NOMO-1 treated with dmso at 0.1 percent for 144 hours (cell line): ENCODE data around the gene AKAP6.
"Not testable (repeated sequence)": the region's sequence is repeated elsewhere in the genome, so short reads cannot be mapped to it uniquely, and the experiment has no call there.

ENCODE experiments used
- DNase-seq: peaks from one replicate; lab custom pipeline; 2025; ENCODE audit not compliant: unreplicated experiment; lab: John Stamatoyannopoulos, UW

The AKAP6 gene

DNA sequence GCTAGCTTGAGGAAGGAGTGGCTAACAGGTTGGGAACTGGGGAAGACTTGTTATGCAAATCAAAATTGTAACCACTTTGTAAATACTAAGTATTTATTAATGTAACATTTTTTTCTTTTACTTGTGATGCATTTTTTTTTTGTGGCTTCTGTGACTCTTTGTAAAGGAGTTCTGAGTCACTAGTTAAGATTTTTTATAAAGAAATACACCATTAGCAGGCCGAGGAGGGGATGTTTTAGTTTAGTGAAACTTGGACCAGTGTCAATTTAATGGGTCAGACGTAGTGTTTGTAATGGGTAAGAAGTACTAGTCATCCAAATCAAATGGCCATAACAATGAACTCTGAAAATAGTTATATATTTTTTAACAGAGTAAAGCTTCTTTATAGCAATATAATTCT, 43.1 kb downstream of the AKAP6 start:
- DNase-seq, result no peak

DNA sequence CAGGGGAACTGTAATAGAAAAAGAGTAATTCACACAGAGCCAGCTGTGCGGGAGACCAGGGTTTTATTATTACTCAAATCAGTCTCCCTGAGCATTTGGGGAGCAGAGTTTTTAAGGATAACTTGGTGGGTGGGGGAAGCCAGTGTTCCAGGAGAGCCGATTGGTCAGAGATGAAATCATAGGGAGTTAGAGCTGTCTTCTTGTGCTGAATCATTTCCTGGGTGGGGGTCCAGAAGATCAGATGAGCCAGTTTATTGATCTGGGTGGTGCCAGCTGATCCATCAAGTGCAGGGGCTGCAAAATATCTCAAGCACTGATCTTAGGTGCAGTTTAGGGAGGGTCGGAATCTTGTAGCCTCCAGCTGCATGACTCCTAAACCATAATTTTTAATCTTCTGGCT, 44.1 kb downstream of the AKAP6 start:
- DNase-seq, result not testable (repeated sequence)

DNA sequence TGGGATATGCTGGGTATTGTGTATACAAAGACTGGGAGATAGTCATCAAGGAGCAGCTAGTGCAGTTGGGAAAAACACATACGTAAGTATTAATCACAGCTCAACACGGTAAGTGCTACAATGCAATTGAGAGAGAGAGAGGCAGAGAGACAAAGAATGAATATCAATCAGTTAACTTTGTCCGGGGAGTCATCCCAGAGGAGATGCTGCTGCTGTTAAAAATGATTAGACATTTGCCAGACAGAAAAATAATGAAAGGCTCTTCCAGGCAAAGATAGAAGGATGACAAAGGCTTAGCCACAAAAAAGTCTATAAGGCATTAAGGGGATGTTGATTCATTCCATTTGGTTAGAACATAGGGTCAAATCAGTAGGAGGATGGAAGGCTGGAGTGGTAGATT, 45.1 kb downstream of the AKAP6 start:
- DNase-seq, result no peak

DNA sequence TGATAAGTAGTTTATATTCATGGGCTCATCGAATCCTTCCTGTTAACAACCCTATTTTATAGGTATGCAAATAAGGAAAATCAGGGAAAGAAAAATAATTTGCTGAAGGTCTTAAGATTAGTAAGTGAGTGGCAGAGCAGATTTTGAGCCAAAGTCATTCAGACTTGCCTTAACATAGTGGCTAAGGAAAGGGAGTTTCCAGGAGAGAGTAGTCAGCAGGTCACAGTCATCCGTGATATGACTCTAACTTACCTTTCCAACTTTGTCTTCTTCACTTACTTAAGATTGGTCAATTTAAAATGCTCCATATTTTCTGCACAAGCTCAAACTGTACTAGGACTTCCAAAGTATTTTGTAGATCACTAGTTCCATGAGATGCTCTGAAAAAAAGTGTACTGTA, 46.6 kb downstream of the AKAP6 start:
- DNase-seq, result no peak

DNA sequence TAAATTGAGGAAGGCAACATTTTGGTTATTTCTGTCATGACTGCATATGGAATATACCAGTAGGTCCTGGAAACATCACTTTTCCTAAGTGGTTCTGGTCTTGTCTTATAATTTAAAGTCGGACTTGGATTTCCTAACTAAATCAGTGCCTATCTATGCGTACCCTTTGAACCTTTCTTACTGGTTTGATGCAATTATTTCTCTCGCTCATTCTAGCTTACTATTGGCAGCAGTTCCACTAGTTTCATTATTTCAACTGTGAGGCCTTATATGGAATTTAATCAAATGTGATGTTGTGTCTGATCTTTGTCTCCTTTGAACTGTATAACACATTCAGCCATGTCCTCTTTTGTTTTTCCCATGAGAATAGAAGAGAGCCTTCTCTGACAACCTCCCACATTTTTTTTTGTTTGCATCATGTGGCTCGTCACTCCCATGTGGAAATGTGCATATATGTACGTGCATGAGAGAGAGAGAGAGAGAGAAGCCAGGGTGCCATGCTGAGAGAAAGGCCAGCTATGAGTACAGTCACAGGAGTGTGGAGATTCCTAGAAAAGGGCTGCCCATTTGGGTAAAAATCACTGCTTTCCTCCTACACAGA, 48.0 kb downstream of the AKAP6 start:
- no peak for DNase-seq

DNA sequence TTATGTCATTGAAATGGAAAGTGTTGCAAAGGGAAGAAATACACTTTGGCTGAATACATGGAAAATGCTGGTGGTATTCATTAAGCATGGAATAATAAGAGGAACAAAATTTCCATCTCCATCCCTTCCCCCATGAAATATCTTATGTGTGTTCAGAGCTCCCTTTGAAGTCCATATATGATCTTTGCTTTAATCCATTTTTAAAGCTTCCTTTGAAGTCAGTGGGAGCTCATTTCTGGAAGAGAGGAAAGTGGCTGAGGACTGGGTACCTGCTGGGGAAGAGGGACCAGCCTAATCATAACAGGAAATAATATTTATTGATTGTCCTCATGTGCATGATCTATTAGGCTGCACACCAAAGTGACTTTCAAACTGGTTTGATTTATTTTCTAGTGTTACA, 49.2 kb downstream of the AKAP6 start:
- DNase-seq, result no peak

DNA sequence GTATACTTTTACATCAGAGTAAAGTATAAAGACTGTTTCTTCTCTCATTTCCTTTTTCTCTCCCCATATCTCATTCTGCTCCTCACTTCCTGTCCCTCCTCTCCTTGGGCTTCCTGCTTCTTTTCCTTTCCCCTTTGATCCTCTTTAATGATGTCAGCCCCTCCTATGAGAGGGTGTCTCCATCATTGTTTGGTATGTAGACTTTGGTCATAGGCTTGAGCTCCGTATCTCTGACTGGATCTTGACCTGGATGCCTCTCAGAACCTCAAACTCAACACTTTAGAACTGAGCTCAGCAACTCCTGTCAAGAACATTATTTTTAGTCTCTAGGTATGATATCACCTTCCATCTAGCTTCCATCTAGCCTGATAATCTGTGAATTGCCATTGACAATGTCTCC, 50.3 kb downstream of the AKAP6 start:
- DNase-seq, result no peak

DNA sequence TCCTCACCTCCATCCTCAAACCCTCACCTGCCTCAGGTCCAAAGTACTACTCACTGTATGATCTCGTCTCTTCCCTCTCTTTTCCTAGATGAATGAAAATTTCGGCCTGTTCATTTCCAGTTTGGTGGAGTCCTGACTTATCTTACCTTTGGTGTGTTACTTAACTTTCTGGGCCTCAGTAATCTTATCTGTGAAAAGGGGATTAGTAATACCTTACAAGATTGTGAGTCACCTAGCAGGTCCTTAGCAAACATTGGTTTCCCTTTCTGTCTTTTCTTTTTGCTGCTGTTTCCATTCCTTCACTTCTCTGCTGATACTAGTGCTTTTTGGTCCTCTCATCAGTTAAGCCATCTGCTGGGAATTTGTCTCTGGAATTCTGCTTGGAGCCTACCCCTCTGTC, 52.8 kb downstream of the AKAP6 start:
- no peak for DNase-seq

DNA sequence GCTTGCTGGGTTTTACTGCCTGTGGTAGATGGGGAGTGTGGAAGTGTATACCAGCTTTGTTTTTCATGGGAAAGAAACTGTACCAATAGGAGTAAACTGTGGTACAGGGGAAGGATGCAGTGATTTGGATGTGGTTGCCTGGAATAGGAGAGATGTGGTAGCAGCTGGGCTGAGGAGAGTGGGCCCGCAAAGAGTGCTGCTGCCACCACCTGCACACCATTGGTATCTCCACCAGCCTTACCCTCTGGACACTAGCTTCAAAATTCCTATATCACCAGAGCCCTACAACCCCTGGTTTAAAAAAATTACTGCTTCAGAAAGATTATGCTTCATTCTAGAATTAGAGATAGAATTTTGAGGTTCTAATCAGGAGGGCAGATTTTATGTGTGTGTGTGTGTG, 53.6 kb downstream of the AKAP6 start:
- DNase-seq, result no peak

DNA sequence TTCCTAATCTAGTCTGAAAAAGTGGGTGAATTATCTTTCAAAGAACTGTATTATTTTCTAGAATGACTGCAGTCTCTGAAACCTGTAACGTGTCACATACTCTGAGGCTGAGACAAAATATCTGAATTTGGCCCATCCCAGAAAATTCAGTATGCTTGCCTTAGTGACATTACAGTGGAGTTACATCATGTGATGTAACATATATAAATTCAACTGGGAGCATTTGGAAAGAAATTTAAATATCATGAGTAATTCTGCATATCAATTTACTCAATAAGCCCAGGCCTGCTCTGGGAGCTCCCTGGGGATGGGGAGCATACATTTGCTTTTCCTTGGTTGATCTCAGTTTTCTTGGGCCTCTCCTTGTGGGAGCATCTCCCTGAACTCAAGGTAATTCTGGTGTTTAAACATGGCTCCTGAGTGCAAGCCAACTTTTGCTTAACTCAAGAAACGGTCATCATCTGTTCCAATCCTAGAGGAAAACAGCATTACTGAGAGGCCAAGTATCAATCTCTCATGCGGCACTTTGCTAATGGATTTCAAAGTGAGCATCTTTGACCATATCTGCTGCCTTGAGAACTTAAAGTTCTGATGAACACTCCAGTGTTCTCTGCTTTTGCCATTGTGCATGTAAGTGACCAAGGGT, 54.4 kb downstream of the AKAP6 start:
- DNase-seq, result no peak

DNA sequence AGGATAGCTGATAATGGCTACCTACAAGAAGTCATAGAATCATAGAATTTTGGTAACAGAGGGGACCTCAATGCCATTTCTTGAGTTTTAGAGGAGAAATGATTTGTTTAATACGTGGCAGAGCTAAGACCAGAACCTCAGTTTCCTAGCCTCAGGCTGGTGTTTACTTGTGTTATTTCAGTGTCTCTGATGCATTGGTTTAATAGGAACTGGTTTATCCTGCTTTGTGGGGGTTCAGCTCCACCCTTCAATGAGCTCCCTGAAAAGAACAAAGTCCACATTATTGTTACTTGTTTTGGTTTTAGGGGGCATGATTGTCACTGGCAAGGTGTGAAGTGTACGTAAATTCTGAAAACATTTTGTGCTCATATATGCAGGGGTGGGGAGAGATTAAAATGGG, 55.4 kb downstream of the AKAP6 start:
- no peak for DNase-seq

DNA sequence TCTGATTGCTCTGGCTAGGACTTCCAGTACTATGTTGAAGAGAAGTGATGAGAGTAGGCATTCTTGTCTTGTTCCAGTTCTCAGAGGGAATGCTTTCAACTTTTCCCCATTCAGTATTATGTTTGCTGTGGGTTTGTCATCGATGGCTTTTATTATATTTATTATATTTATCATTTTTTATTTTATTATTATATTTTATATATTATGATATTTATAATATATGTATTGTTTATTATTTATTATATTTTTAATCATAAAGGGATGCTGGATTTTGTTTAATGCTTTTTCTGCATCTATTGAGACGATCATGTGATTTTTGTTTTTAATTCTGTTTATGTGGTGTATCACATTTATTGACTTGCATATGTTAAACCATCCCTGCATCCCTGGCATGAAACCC, 58.2 kb downstream of the AKAP6 start:
- not testable (repeated sequence) for DNase-seq

DNA sequence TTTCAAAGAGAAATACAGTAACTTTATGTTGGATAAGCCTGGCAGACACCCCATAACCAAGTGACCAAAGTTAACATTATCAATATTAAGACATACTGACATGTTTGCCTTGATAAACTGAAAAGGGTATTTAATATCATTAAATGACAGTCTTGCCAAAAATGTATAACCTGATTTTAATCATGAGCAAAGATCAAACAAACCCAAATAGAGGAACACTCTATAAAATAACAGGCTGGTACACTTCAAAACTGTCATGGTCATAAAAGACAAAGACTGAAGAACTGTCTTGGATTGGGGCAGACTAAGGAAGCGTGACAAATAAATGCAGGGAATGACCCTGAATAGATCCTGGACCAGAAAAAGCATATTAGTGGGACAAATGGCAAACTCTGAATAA, 64.0 kb downstream of the AKAP6 start:
- DNase-seq, result no peak

DNA sequence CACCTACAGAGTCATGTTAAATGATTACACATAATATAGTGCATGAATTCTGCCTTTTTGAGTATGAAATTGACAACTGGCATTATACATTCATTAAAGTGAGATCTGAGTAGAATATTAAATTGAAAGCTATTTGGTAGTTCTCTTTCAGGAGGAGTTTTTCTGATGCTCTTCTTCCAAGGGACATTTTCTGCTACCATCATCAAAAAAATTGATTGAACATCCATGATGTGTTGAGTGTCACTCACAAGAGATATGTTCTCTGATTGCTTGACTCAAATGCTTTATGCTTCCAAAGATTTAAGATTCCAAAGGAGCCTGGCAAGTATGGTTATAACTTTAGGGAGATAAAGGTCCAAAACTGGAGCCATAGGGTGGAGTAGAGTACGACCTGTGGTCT, 64.9 kb downstream of the AKAP6 start:
- no peak for DNase-seq

DNA sequence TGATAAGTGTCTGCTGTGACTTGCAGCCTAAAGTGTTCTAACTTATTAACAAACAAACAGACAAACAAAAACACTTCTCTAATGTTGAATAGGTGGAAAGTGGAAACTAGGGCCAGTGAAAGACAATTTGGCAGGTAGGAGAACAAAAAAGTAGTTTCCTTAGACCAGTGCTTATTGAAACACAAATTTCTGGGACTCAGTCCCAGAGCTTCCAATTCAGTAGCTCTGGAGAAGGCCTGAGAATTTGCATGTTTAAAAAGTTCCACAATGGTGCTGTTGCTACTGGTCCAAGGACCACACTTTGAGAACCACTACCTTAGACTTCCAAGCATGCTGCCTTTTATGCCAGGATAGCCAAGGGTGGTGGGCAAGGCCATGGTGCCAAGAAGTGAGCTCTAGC, 67.8 kb downstream of the AKAP6 start:
- no peak for DNase-seq

DNA sequence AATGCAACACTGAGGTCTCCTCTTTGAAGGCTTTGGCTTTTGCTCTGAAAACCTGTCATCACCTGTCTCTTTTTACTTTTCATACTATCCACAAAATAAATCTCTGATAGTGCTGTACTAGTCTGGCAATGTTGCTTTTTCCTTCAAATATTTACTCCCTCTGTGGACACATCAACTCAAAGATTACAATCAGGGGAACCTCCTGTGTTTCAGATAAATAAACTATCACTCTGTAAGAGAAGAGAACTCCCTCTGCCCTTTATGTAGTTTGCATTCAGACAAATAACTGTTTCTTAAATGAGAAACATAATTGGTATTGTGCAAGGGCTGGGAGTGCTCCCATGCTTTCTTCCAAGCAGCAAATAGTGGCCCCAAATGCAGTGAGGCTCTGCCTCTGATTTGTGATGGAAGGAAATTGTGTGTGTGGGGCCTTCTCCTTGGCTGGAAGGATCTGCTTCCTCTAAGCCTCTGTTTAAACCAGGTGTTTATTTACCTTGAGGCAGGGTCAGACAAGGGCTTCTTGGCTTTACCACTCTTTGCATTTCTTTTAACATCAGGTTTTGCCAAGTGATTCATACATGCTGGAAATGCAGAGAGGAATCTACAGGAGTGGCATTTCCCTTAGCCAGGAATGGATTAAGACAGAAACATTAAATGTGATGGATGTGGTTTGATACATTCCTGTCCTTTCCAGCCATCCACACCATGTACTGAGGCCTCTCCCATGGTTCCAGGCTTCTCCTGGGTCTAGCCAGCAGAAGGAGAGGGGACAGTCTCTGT, 69.0 kb downstream of the AKAP6 start:
- no peak for DNase-seq

DNA sequence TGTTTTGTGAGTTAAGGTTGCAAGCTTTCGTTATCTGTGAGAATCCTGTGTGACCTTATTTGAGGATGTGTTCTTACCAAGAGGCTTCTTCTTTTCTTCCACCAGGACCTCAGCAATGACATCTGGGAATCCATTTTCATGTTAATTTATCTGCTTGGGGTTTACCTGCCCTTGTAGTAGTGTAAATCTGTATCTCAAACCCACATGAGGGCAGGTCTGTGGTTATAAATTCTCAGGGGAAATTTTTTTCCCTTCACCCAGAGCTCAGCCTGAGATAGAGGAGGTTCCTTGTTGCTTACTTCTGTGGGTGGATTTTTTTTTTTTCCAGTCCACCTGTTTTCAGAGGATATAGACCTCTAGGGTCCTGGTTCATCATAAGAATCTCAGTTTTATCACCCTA, 70.8 kb downstream of the AKAP6 start:
- DNase-seq, result no peak

DNA sequence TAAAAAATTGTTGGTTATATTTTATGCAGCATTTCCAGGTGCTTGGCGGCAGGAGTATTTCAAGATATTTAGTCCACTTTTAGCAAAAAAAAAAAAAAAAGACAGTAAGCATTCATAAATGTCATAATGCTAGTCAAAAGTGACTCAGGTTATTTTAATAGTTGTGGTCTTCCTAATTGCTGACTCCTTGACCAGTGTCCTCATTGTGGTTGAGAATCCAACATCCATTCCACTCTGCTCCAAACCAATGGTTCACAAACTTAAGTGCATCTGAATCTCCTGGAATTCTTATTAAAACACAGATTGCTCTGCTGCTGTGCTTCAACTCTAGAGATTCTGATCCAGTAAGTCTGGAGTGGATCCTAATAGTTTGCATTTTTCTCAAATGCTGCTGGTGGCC, 71.4 kb downstream of the AKAP6 start:
- no peak for DNase-seq

DNA sequence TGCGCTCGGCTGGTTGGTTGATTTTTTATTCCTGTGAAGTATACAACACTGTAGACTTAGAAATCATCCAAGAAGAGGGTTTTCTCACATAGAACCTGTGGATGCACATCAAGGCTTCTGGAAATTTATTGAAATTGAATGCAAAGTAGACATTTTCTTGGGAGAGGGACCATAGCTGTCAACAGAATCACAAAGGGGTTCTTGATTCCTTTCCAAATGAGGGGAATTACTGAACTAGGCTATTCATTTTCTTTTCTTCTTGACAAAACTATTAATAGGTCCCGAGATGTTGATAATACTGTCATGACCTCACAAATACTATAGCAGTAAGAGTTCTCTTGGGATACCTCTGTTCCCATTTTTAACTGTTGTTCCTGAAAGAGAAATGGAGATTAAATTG, 73.9 kb downstream of the AKAP6 start:
- no peak for DNase-seq

DNA sequence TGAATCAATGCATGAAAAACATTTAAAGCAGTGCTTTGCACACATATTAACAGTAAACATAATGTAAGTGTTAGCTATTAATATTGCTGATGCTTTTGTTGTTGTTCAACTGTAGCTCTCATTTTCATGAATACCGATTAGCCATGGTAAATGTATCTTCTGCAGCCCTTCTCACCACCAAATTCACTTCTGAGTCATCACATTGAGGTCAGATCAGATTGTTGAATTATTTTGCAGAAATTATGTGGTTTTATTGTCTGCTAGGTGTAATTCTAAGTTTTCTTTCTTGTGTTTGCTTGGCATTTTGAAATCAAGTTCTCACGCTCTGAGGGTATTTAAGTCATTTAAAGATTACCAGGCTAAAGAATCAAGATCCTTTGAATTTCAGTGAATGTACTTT, 74.6 kb downstream of the AKAP6 start:
- no peak for DNase-seq

DNA sequence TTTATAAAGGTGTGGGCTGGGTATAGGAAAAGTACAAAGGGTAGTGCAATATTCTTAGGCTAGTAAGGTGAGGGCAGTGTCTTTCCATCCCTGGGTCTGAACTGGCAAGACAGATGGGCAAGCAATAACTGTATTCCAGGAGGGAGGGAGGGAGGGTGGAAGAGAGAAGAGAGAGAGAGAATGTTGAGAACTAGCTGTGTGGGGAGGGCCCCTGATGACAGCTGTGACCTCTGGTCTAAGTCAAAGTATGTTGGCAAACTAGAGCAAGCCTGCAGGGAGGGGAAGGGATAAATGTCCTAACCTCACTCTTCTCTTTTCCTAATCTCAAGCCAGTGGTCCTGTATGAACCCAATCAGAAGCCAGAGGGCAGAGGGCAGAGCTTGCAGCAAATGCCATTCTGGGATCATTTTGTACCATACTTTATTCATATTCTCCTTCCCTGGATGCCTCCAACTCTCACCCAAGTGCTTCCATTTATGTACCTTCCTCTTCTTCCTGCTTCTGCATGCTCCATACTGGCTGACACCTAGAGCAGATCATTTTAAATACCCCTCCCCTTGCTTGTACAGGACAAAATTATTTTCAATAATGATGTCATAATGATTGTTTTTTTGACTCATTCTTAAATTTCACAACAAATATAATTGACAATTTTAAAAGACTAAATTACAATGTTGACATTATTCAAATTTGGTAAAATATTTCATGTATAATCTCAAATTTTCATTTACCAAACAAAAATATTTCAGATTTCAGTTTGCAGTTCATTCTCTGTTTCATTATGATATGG, 75.9 kb downstream of the AKAP6 start:
- no peak for DNase-seq

DNA sequence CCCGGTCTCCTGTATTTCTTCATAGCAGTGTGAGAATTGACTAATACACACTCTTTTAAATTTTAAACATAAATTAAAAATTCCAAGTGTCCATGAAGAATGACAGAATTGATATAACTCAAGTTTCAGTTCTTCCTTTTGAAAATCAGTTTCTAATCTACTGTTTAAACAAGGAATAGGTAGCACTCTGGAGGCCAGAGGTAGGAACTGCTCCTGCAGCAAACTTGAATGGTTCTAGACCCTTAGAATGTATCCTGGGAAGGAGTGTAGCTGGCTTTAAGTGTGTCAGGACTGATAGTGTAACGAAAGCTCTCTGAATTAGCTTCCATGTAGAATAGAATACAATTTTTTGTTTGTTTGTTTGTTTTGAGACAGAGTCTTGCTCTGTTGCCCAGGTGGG, 76.8 kb downstream of the AKAP6 start:
- no peak for DNase-seq
